ENCODE measurements around the gene PYROXD2.

DNA sequence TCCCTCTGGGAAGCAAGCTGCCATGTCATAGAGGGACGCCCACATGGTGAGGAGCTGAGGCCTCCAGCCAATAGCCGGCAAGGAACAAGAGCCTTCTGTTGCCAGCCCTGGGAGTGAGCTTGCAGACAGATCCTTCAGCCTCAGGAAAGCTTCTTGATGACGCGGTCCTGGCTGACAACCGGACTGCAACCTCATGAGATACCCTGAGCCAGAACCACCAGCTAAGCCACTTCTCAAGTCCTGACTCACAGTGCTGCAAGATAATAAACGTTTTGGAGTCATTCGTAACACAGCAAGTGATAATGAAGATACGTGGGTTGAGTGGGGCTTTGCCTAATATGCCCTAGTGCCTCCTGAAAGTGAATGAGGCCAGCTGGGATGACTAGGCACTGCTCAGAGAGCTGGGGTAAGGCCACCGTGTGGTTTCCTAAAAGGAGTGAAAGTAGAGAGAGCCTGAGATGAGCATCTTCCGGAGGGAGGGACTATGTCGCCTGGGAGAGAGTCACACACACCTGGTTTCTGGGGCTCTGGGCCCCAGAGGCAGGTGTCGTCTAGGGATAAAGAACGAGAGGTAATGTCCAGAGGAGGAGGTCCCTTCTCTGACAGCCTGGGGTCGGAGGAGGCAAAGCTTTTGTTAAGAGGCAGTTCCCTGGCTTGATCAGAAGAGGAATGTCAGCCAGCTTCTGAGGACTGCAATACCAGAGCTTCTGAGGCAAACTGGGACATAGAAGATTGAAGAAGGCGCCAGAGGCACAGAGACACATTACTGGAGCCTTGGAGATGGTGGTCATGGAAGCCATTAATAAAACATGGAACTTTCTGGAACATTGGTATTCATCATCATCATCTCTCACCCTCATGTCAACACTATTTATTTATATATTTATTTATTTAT lies 53.6 kb downstream of the PYROXD2 start:
- TF ChIP-seq, protein P1, sequence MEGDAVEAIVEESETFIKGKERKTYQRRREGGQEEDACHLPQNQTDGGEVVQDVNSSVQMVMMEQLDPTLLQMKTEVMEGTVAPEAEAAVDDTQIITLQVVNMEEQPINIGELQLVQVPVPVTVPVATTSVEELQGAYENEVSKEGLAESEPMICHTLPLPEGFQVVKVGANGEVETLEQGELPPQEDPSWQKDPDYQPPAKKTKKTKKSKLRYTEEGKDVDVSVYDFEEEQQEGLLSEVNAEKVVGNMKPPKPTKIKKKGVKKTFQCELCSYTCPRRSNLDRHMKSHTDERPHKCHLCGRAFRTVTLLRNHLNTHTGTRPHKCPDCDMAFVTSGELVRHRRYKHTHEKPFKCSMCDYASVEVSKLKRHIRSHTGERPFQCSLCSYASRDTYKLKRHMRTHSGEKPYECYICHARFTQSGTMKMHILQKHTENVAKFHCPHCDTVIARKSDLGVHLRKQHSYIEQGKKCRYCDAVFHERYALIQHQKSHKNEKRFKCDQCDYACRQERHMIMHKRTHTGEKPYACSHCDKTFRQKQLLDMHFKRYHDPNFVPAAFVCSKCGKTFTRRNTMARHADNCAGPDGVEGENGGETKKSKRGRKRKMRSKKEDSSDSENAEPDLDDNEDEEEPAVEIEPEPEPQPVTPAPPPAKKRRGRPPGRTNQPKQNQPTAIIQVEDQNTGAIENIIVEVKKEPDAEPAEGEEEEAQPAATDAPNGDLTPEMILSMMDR (conservative IDR thresholded peaks at IDR 0.05; ENCODE audit: low read depth in 2 of 2) = no peak
- TF ChIP-seq POLR2AphosphoS5 (IDR thresholded peaks at IDR 0.05; ENCODE audit: low read depth) = no peak
